HepG2 (cell line): ENCODE measurements around the gene PAPOLB. TPM values are rescaled to one million over a fixed set of nuclear protein-coding genes. Genes with fewer than 3 reads are reported as not detected.
A peak's percentile ranks its signal among the peaks of the same experiment; 100 is the strongest.

Source experiments
- DNMT1 ChIP-seq: sonication (generic); formaldehyde crosslinking; IDR thresholded peaks from 2 replicates; pipeline ENCODE4 v1.5.1; 2020; ENCODE audit warnings: mild to moderate bottlenecking, missing genetic modification reagents
- FOXO1 ChIP-seq: sonication (generic); formaldehyde crosslinking; IDR thresholded peaks from 2 replicates; pipeline ENCODE4 v1.4.0; 2020; ENCODE audit warnings: missing genetic modification reagents
- HINFP ChIP-seq: sonication (generic); formaldehyde crosslinking; IDR thresholded peaks from 2 replicates; pipeline ENCODE4 v1.4.0; 2020; ENCODE audit warnings: low read depth, mild to moderate bottlenecking, missing genetic modification reagents
- HIVEP1 ChIP-seq: sonication (generic); formaldehyde crosslinking; IDR thresholded peaks from 2 replicates; pipeline ENCODE4 v1.4.0; 2020; ENCODE audit warnings: mild to moderate bottlenecking, missing genetic modification reagents
- ISL2 ChIP-seq: sonication (generic); formaldehyde crosslinking; IDR thresholded peaks from 2 replicates; pipeline ENCODE4 v1.5.0; 2020; ENCODE audit warnings: missing genetic modification reagents
- KDM5A ChIP-seq: fragments of 200-600 bp; sonication (generic); IDR thresholded peaks from 2 replicates; pipeline ENCODE4 v1.7.0; 2018; ENCODE audit warnings: antibody characterized with exemption, mild to moderate bottlenecking, low read length, borderline replicate concordance
- MBD4 ChIP-seq: IDR thresholded peaks from 2 replicates; pipeline ENCODE4 v1.6.1; 2012; ENCODE audit warnings: low read length, inconsistent platforms, borderline replicate concordance
- RXRB ChIP-seq: IDR thresholded peaks from 2 replicates; pipeline ENCODE4 v1.6.1; 2016; ENCODE audit warnings: borderline replicate concordance, missing genetic modification reagents, missing compliant biosample characterization
- SAP130 ChIP-seq: IDR thresholded peaks from 2 replicates; pipeline ENCODE4 v1.6.1; 2016; ENCODE audit warnings: low read depth
- SMAD9 ChIP-seq: sonication (generic); formaldehyde crosslinking; IDR thresholded peaks from 2 replicates; pipeline ENCODE4 v1.5.1; 2020; ENCODE audit warnings: mild to moderate bottlenecking, missing genetic modification reagents
- WIZ ChIP-seq: sonication (generic); formaldehyde crosslinking; IDR thresholded peaks from 2 replicates; pipeline ENCODE4 v1.5.1; 2020; ENCODE audit warnings: mild to moderate bottlenecking, missing genetic modification reagents
- YEATS4 ChIP-seq: sonication (generic); formaldehyde crosslinking; IDR thresholded peaks from 2 replicates; pipeline ENCODE4 v1.4.0; 2020; ENCODE audit warnings: missing genetic modification reagents, borderline replicate concordance
- ZBTB10 ChIP-seq: sonication (generic); formaldehyde crosslinking; IDR thresholded peaks from 2 replicates; pipeline ENCODE4 v1.4.0; 2020; ENCODE audit warnings: missing genetic modification reagents, borderline replicate concordance
- ZBTB33 ChIP-seq: sonication (generic); formaldehyde crosslinking; IDR thresholded peaks from 2 replicates; pipeline ENCODE4 v1.4.0; 2020; ENCODE audit warnings: missing genetic modification reagents
- ZBTB7B ChIP-seq: sonication (generic); formaldehyde crosslinking; IDR thresholded peaks from 2 replicates; pipeline ENCODE4 v1.4.0; 2020; ENCODE audit warnings: missing genetic modification reagents
- ZFP36 ChIP-seq: fragments of 150-350 bp; IDR thresholded peaks from 2 replicates; pipeline ENCODE4 v1.6.1; 2018; ENCODE audit warnings: borderline replicate concordance, low read length, low read depth; ENCODE audit not compliant: partially characterized antibody
- ZFP41 ChIP-seq: sonication (generic); formaldehyde crosslinking; IDR thresholded peaks from 2 replicates; pipeline ENCODE4 v1.4.0; 2020; ENCODE audit warnings: mild to moderate bottlenecking, missing genetic modification reagents, borderline replicate concordance
- ZNF101 ChIP-seq: sonication (generic); formaldehyde crosslinking; IDR thresholded peaks from 2 replicates; pipeline ENCODE4 v1.4.0; 2020; ENCODE audit warnings: mild to moderate bottlenecking, low read depth, missing genetic modification reagents, borderline replicate concordance
- ZNF235 ChIP-seq: sonication (generic); formaldehyde crosslinking; IDR thresholded peaks from 2 replicates; pipeline ENCODE4 v1.8.1; 2023; ENCODE audit warnings: mild to moderate bottlenecking, missing genetic modification reagents, borderline replicate concordance
- ZNF343 ChIP-seq: sonication (generic); formaldehyde crosslinking; IDR thresholded peaks from 2 replicates; pipeline ENCODE4 v1.4.0; 2020; ENCODE audit warnings: mild to moderate bottlenecking, missing genetic modification reagents
- ZNF362 ChIP-seq: sonication (generic); formaldehyde crosslinking; IDR thresholded peaks from 2 replicates; pipeline ENCODE4 v1.4.0; 2020; ENCODE audit warnings: missing genetic modification reagents, mild to moderate bottlenecking, borderline replicate concordance
- ZNF414 ChIP-seq: sonication (generic); formaldehyde crosslinking; IDR thresholded peaks from 2 replicates; pipeline ENCODE4 v1.5.0; 2020; ENCODE audit warnings: missing genetic modification reagents
- ZNF432 ChIP-seq: sonication (generic); formaldehyde crosslinking; IDR thresholded peaks from 2 replicates; pipeline ENCODE4 v1.5.0; 2020; ENCODE audit warnings: missing genetic modification reagents, mild to moderate bottlenecking, borderline replicate concordance
- ZSCAN30 ChIP-seq: sonication (generic); formaldehyde crosslinking; IDR thresholded peaks from 2 replicates; pipeline ENCODE4 v1.5.0; 2020; ENCODE audit warnings: mild to moderate bottlenecking, missing genetic modification reagents
- polyA plus RNA-seq, 8 experiments: library from polyadenylated mRNA; depleted of rRNA in 3 of 8; stranded (reverse) in 7 of 8; unstranded in 1 of 8; fragments of >200 nt; fragmentation: Illumina TruSeq in 4 of 8; extraction: Trizol in 4 of 8; gene quantifications; 2 replicates each; pipeline versions ENCODE4 v1.2.1 to v1.2.3, GENCODE V29; 2011 to 2016; ENCODE audit warnings: low read depth in 4 of 8, missing spikeins in 1 of 8, mixed read lengths in 1 of 8; ENCODE audit not compliant: insufficient read depth in 1 of 8
- total RNA-seq, 5 experiments: library from RNA; depleted of rRNA; stranded (reverse); fragments of >200 nt; fragmentation: Illumina TruSeq; extraction: Trizol; gene quantifications; 2 replicates each; pipeline ENCODE4 v1.2.3, GENCODE V29; 2016; ENCODE audit warnings: low read depth in 1 of 5

PAPOLB gene
- total and polyA plus RNA-seq, 2 of the 13 experiments (the other 11 are each of a cell fraction or from before 2014, with no cell fraction given), result not detected

- TF ChIP-seq SMAD9 (CRISPR knock-in tag) (no peak), KDM5A (no peak), WIZ (CRISPR knock-in tag) (no peak), YEATS4 (CRISPR knock-in tag) (no peak), ZNF235 (CRISPR knock-in tag) (no peak), HIVEP1 (CRISPR knock-in tag) (no peak), ZNF362 (CRISPR knock-in tag) (no peak; the same call in 1 of the 2 replicates), ZBTB10 (CRISPR knock-in tag) (no peak), FOXO1 (CRISPR knock-in tag) (peak; percentile 47; the same call in 1 of the 2 replicates), ZFP36 (no peak), ISL2 (CRISPR knock-in tag) (no peak), HINFP (CRISPR knock-in tag) (no peak), ZNF414 (CRISPR knock-in tag) (peak; percentile 40; the same call in 1 of the 2 replicates), DNMT1 (CRISPR knock-in tag) (no peak), MBD4 (no peak), ZNF343 (CRISPR knock-in tag) (no peak), SAP130 (CRISPR knock-in tag) (peak; percentile 64), ZBTB33 (CRISPR knock-in tag) (peak; percentile 78), ZBTB7B (CRISPR knock-in tag) (0 out of 2 replicates have a peak, but pooled peaks have one; percentile 61), ZSCAN30 (no peak), RXRB (peak; percentile 59), ZNF101 (CRISPR knock-in tag) (no peak), ZFP41 (CRISPR knock-in tag) (no peak), ZNF432 (CRISPR knock-in tag) (no peak)
Observed at GRCh38 chr7:4830176-4830575, 31.7 kb downstream of the PAPOLB start (continued).
